Gastroesophageal sphincter (tissue), 4 donors: Measurements from ENCODE around the gene PVALB. TPM values are rescaled to one million over a fixed set of nuclear protein-coding genes. Genes with fewer than 3 reads are reported as not detected.
A peak's percentile ranks its signal among the peaks of the same experiment; 100 is the strongest.

ENCODE experiments used
- ATAC-seq: fragments of 150-250 bp; one replicate; pipeline ENCODE4 v1.9.1; 2016; ENCODE audit warnings: mild to moderate bottlenecking, moderate library complexity
- H3K27ac ChIP-seq, 4 donors: fragments of 200-600 bp; sonication (generic) in 3 of 4; 1 replicate in 3 of 4; 2 replicates in 1 of 4; pipeline ENCODE4 v1.5.1; 2016 to 2019
- H3K27me3 ChIP-seq: fragments of 200-600 bp; sonication (generic); one replicate; pipeline ENCODE4 v1.5.1; 2019
- H3K36me3 ChIP-seq, 2 donors: fragments of 200-600 bp; sonication (generic); one replicate each; pipeline ENCODE4 v1.5.1; 2019; ENCODE audit warnings: control low read depth in 1 of 2
- H3K4me1 ChIP-seq, 3 donors: fragments of 200-600 bp; sonication (generic); 1 replicate in 2 of 3; 2 replicates in 1 of 3; pipeline ENCODE4 v1.5.1; 2016 to 2019; ENCODE audit warnings: control low read depth in 2 of 3
- H3K4me3 ChIP-seq, 2 donors: fragments of 200-600 bp; sonication (generic); one replicate each; pipeline ENCODE4 v1.5.1; 2019; ENCODE audit warnings: mild to moderate bottlenecking in 1 of 2, moderate library complexity in 1 of 2
- H3K9me3 ChIP-seq, 3 donors: fragments of 200-600 bp; sonication (generic); one replicate each; pipeline ENCODE4 v1.5.1; 2017 to 2019; ENCODE audit warnings: control low read depth in 2 of 3
- CTCF ChIP-seq, 4 experiments: fragments of 200-600 bp in 2 of 4; fragments of 450-650 bp in 2 of 4; sonication (generic) in 1 of 4; IDR thresholded peaks; one replicate each; pipeline ENCODE4 v1.5.1; 2017 to 2019; ENCODE audit warnings: antibody characterized with exemption in 4 of 4, mild to moderate bottlenecking in 2 of 4, moderate library complexity in 2 of 4
- EP300 ChIP-seq: sonication (generic); formaldehyde crosslinking; IDR thresholded peaks from one replicate; pipeline ENCODE4 v1.6.1; 2017; ENCODE audit warnings: antibody characterized with exemption, mild to moderate bottlenecking
- POLR2A ChIP-seq, 2 donors: fragments of 450-650 bp; IDR thresholded peaks; one replicate each; pipeline ENCODE4 v1.6.1; 2017; ENCODE audit warnings: antibody characterized with exemption in 2 of 2, mild to moderate bottlenecking in 2 of 2, moderate library complexity in 1 of 2
- POLR2AphosphoS5 ChIP-seq: sonication (generic); formaldehyde crosslinking; IDR thresholded peaks from one replicate; pipeline ENCODE4 v1.6.1; 2017; ENCODE audit warnings: antibody characterized with exemption
- WGBS, 2 donors: methylation state at CpG; one replicate each; pipeline ENCODE4 v1.1.5; 2018; ENCODE audit warnings: low coverage in 1 of 2; 5-methylcytosine and 5-hydroxymethylcytosine counted together
- total RNA-seq, 4 donors: library from RNA; depleted of rRNA; stranded (reverse); fragments of >200 nt; gene quantifications; one replicate each; pipeline ENCODE4 v1.1.0, GENCODE V29; 2016

The PVALB gene
- total RNA-seq, 4 donors from 2014 or later: not detected

GRCh38 chr22:36863281-36863680 is 46.4 kb upstream of the PVALB start:
- TF ChIP-seq CTCF (IDR thresholded peaks at IDR 0.05) (no peak), POLR2AphosphoS5 (no peak), EP300 (no peak), POLR2A (IDR thresholded peaks at IDR 0.05) (no peak)
- Histone ChIP-seq H3K36me3 (no peaks in the 10 kb centered on the region), H3K4me3 (no peak overlapping the region), H3K4me1 (no peaks in the 10 kb centered on the region), H3K9me3 (no peaks in the 10 kb centered on the region), H3K27me3 (peaks cover 26% of the 10 kb centered on the region), H3K27ac (no peak overlapping the region)
- WGBS, 2 donors: 40 to 73% methylated on average over 2 to 3 of the region's 11 CpGs
- ATAC-seq: no peak

GRCh38 chr22:36862251-36863242 is 45.7 kb upstream of the PVALB start:
- peak overlapping the region in 2 of 4 donors; percentile 49 to 54 for H3K27ac ChIP-seq
- TF ChIP-seq POLR2AphosphoS5 (no peak), CTCF (IDR thresholded peaks at IDR 0.05) (no peak), POLR2A (IDR thresholded peaks at IDR 0.05) (no peak)
- peak; percentile 39 for ATAC-seq

GRCh38 chr22:36860821-36861659 is 44.2 kb upstream of the PVALB start, which contains the start of gene NCF4:
NCF4 (plus strand) TSS chr22:36861006; CDS start chr22:36861172, 166 bp downstream.
- Histone ChIP-seq H3K9me3 (no peaks in the 10 kb centered on the region), H3K27ac (peak within 1 kb of the TSS in 3 of 4 donors; percentile 31 to 69 (median 49)), H3K4me1 (peaks cover 0 to 7% (median 0%) of the 10 kb centered on the region in 3 donors), H3K4me3 (peak within 1 kb of the TSS in 1 of 2 donors; percentile 32), H3K36me3 (no peaks in the 10 kb centered on the region), H3K27me3 (peaks cover 19% of the 10 kb centered on the region)
- TF ChIP-seq POLR2AphosphoS5: peak; percentile 9
- no peak for TF ChIP-seq CTCF (IDR thresholded peaks at IDR 0.05)
- TF ChIP-seq POLR2A (IDR thresholded peaks at IDR 0.05): peak; percentile 24 to 43
- TF ChIP-seq EP300: no peak
- ATAC-seq: peak; percentile 47
- WGBS, 2 donors: 70 to 75% methylated on average over 5 to 8 of the region's 17 CpGs

More at GRCh38 chr22:36862251-36863242, 45.7 kb upstream of the PVALB start:
- H3K4me1 ChIP-seq: no peaks in the 10 kb centered on the region
- no peaks in the 10 kb centered on the region for H3K36me3 ChIP-seq
- H3K27me3 ChIP-seq: peaks cover 25% of the 10 kb centered on the region
- H3K9me3 ChIP-seq: no peaks in the 10 kb centered on the region
- WGBS, 2 donors: 53% methylated on average over 4 of the region's 26 CpGs; no CpG with 5 or more reads in 1 of the 2 donors
- H3K4me3 ChIP-seq: peak overlapping the region in 1 of 2 donors; percentile 32

GRCh38 chr22:36860438-36860820 is 43.6 kb upstream of the PVALB start:
- peaks cover 16% of the 10 kb centered on the region for H3K27me3 ChIP-seq
- no peaks in the 10 kb centered on the region for H3K36me3 ChIP-seq
- no CpG with 5 or more reads among the region's 2 CpGs for WGBS, 2 donors
- H3K9me3 ChIP-seq: no peaks in the 10 kb centered on the region
- no peak overlapping the region for H3K27ac ChIP-seq
- H3K4me3 ChIP-seq: no peak overlapping the region
- TF ChIP-seq CTCF (IDR thresholded peaks at IDR 0.05) (no peak), POLR2AphosphoS5 (no peak), EP300 (no peak), POLR2A (IDR thresholded peaks at IDR 0.05) (no peak)
- H3K4me1 ChIP-seq: peaks cover 0 to 12% (median 0%) of the 10 kb centered on the region in 3 donors
- ATAC-seq: no peak
